Stimulated activated naive CD4-positive, alpha-beta T cell treated with Interleukin-2 at 50 U/mL for 16 hours (primary cell): Measurements from ENCODE around the gene EFCAB6.

Experiments
- DNase-seq: peaks from one replicate; lab custom pipeline; 2025; lab: John Stamatoyannopoulos, UW

The EFCAB6 gene

DNA sequence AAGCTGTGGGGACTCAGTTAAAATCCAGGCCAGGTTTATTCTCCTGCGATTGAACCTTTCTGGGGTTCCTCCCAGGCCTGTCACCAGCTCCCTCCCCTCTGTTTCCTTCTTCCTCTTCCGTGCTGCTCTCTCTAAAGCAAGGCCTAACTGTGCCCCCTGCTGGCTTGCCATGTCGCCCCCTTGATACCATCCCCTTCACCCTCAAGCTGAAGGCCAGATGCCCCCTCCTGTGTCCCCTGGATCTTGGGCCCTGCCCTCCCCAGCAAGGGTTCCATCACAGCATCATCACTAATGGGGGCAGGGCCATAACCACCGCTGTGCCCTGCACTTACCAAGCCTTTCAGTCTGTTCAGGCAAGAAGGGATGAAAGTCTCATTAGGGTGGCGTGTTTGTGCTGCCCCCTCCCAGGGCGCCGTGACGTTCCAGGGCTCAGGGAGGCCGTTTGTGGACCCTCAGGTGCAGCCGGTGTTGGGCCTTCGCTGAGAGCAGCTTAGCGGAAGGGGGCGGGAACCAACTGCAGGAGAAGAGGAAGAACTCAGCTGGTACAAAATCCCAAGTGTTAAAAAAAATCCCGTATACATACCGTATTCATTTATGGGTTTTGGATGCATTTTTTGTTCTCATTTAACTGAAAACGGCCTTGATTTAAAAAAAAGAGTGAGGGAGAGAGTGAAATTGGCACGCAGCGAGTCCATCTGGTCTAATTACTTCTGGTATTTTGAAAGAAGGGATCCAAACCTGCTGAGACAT lies 330.4 kb downstream of the EFCAB6 start:
- DNase-seq = no peak

GRCh38 chr22:43479962-43480361 lies 332.1 kb downstream of the EFCAB6 start:
- DNase-seq = no peak

DNA sequence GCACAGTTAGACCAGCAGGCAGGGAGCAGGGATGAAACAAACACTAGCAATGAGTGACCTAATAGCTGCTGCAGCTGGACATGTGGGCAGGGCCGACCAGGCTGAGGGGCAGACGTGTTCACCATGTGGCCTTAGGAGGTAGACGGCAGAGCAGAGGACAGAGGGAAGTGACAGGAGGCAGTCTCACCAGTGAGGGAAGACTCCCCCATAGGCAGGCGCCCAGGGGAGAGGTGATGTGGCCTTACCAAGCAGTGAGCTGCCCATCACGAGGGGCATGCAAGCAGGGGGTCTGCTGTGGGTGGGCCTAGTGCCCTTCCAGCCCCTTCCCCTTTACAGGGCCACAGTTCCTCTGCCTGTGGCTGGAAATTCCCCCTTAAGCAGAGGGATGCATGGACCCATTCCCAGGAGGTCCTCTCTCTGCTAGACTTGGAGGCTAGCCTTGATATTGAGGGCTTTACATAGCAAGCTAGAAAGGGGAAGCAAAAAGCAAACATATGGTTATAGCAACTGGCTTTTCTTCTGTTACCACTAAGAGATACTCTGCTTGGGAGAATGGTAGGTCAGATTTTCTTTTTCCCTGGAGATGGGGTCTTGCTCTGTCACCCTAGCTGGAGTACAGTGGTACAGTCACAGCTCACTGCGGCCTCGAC lies 332.7 kb downstream of the EFCAB6 start:
- no peak for DNase-seq
